Astrocyte (in vitro differentiated cells and primary cell): Measurements from ENCODE around the gene NXN. TPM values are rescaled to one million over a fixed set of nuclear protein-coding genes. Genes with fewer than 3 reads are reported as not detected.
A peak's percentile ranks its signal among the peaks of the same experiment; 100 is the strongest.

ENCODE experiments used
- DNase-seq: peaks from one replicate; pipeline ENCODE4 v3.0.0-alpha.2; 2010; ENCODE audit warnings: low read depth
- FAIRE-seq: peaks from 2 replicates; lab custom pipeline; 2011; peaks lifted over from hg19 to GRCh38; lab: Jason Lieb, UNC
- H2AFZ ChIP-seq: 2 replicates; pipeline ENCODE4 v1.6.0; 2012; ENCODE audit warnings: low read depth, low read length, inconsistent platforms
- H3K27ac ChIP-seq: 2 replicates; pipeline ENCODE4 v1.5.1; 2011; ENCODE audit warnings: low read depth, low read length, inconsistent platforms
- H3K27me3 ChIP-seq: 2 replicates; pipeline ENCODE4 v1.6.0; 2011; ENCODE audit warnings: low read length, inconsistent platforms; ENCODE audit not compliant: insufficient read depth
- H3K36me3 ChIP-seq: 2 replicates; pipeline ENCODE4 v1.5.1; 2011; ENCODE audit warnings: low read length, inconsistent platforms; ENCODE audit not compliant: insufficient read depth
- H3K4me1 ChIP-seq: 2 replicates; pipeline ENCODE4 v1.5.1; 2011; ENCODE audit warnings: low read length, inconsistent platforms; ENCODE audit not compliant: insufficient read depth
- H3K4me2 ChIP-seq: 2 replicates; pipeline ENCODE4 v1.6.0; 2012; ENCODE audit warnings: low read length, inconsistent platforms
- H3K4me3 ChIP-seq: 2 replicates; pipeline ENCODE4 v1.5.1; 2011; ENCODE audit warnings: low read depth, mild to moderate bottlenecking, low read length, inconsistent platforms; ENCODE audit not compliant: insufficient read depth
- H3K79me2 ChIP-seq: 2 replicates; pipeline ENCODE4 v1.6.0; 2012; ENCODE audit warnings: mild to moderate bottlenecking, low read length, inconsistent platforms; ENCODE audit not compliant: insufficient read depth
- H3K9ac ChIP-seq: 2 replicates; pipeline ENCODE4 v1.6.0; 2012; ENCODE audit warnings: mild to moderate bottlenecking, low read length, inconsistent platforms
- H3K9me3 ChIP-seq: 2 replicates; pipeline ENCODE4 v1.5.1; 2012; ENCODE audit warnings: low read depth, mild to moderate bottlenecking, low read length, inconsistent platforms; ENCODE audit not compliant: insufficient read depth
- H4K20me1 ChIP-seq: 2 replicates; pipeline ENCODE4 v1.6.0; 2012; ENCODE audit warnings: low read length, inconsistent platforms; ENCODE audit not compliant: insufficient read depth
- H3K27ac Mint-ChIP-seq: one replicate; pipeline ENCODE4 v1.8.0; 2021; ENCODE audit warnings: mild to moderate bottlenecking, mixed read lengths; ENCODE audit not compliant: unreplicated experiment
- H3K27me3 Mint-ChIP-seq: one replicate; pipeline ENCODE4 v1.8.0; 2021; ENCODE audit warnings: low read depth, mixed read lengths; ENCODE audit not compliant: unreplicated experiment
- H3K36me3 Mint-ChIP-seq: one replicate; pipeline ENCODE4 v1.8.0; 2021; ENCODE audit warnings: low read depth, mixed read lengths; ENCODE audit not compliant: unreplicated experiment
- H3K4me1 Mint-ChIP-seq: one replicate; pipeline ENCODE4 v1.8.0; 2021; ENCODE audit warnings: low read depth, mixed read lengths; ENCODE audit not compliant: unreplicated experiment
- H3K4me3 Mint-ChIP-seq: one replicate; pipeline ENCODE4 v1.8.0; 2021; ENCODE audit warnings: mild to moderate bottlenecking, moderate library complexity, mixed read lengths; ENCODE audit not compliant: unreplicated experiment
- H3K9me3 Mint-ChIP-seq: one replicate; pipeline ENCODE4 v1.8.0; 2021; ENCODE audit warnings: mild to moderate bottlenecking, mixed read lengths; ENCODE audit not compliant: unreplicated experiment
- EZH2 ChIP-seq: IDR thresholded peaks from 2 replicates; pipeline ENCODE4 v1.6.1; 2012; ENCODE audit warnings: mild to moderate bottlenecking, low read length, inconsistent platforms; ENCODE audit not compliant: insufficient read depth
- total RNA-seq: library from RNA; stranded (reverse); gene quantifications from 2 replicates; pipeline ENCODE4 v1.2.1, GENCODE V29; 2021
- TF ChIP-seq, protein P1 (sequence below): IDR thresholded peaks from 2 replicates; pipeline ENCODE4 v1.5.1; 2011; ENCODE audit warnings: low read depth, mild to moderate bottlenecking, inconsistent platforms, low read length, moderate library complexity; ENCODE audit not compliant: insufficient read depth

Gene NXN
- total RNA-seq, 1 donor from 2014 or later, result 104 TPM

DNA sequence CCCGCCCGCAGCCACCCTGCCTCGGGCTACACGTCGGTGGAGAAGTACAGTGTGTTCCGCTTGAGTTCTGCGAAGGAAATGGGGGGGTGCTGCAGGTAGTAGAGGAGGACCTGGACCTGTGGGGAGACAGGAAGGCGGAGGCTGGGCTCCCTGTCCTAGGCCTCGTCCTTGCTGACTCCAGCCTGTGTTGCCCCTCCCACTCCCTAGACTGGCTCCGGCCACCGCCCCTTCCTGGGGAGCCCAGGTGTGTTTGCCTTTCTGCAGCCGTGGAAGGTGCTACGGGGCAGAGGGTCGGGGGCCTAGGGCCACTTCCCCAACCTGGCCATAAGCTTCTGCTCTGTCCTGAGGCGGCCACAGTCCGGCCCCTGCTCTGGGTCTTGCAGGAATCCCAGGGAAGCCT, 26.5 kb upstream of the NXN start:
- H3K9ac ChIP-seq, result peak overlapping the region; percentile 24
- H2AFZ ChIP-seq, result no peak overlapping the region
- no peaks in the 10 kb centered on the region for H3K79me2 ChIP-seq
- DNase-seq, result no peak
- no peak overlapping the region for H3K4me3 ChIP-seq
- Mint-ChIP-seq H3K9me3 (no peaks in the 10 kb centered on the region), H3K4me1 (peaks cover 19% of the 10 kb centered on the region), H3K4me3 (no peak overlapping the region), H3K36me3 (peaks cover 21% of the 10 kb centered on the region), H3K27me3 (no peaks in the 10 kb centered on the region), H3K27ac (no peak overlapping the region)
- no peak overlapping the region for H3K27ac ChIP-seq
- no peaks in the 10 kb centered on the region for H3K9me3 ChIP-seq
- peak overlapping the region; percentile 57 for H3K4me2 ChIP-seq
- H3K27me3 ChIP-seq, result no peaks in the 10 kb centered on the region
- FAIRE-seq, result no peak
- H4K20me1 ChIP-seq, result peaks cover 62% of the 10 kb centered on the region
- H3K4me1 ChIP-seq, result peaks cover 42% of the 10 kb centered on the region
- peaks cover 9% of the 10 kb centered on the region for H3K36me3 ChIP-seq
- no peak for TF ChIP-seq EZH2
- TF ChIP-seq, protein P1, sequence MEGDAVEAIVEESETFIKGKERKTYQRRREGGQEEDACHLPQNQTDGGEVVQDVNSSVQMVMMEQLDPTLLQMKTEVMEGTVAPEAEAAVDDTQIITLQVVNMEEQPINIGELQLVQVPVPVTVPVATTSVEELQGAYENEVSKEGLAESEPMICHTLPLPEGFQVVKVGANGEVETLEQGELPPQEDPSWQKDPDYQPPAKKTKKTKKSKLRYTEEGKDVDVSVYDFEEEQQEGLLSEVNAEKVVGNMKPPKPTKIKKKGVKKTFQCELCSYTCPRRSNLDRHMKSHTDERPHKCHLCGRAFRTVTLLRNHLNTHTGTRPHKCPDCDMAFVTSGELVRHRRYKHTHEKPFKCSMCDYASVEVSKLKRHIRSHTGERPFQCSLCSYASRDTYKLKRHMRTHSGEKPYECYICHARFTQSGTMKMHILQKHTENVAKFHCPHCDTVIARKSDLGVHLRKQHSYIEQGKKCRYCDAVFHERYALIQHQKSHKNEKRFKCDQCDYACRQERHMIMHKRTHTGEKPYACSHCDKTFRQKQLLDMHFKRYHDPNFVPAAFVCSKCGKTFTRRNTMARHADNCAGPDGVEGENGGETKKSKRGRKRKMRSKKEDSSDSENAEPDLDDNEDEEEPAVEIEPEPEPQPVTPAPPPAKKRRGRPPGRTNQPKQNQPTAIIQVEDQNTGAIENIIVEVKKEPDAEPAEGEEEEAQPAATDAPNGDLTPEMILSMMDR, result no peak

DNA sequence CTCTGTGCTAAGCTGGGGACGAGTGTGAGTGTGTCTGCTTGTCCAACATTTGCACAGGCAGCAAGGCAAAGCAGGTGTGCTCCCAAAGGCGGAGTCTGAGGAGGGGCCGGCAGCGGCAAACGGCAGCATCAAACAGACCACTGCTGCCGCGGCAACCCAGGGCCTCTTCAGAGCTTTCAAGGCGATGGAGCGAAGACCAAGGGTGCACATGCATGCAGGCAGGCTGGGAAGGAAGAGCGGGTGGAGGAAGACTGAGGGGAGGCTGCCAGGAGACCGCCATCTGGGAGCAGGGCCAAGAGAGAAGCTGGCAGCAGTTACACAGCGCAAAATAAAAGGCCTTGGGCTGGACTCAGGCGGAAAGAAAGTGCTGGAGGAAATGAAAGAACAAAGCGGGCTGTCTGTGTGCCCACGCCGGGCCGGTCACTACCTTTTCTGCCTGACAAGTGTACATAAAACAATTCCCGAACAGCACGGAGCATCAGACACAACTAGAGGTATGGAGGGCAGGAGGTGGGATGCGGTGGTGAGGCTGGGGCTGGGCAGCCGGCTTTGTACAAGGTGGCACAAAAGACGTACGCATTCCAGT, 25.9 kb upstream of the NXN start:
- Histone ChIP-seq H3K9me3 (no peaks in the 10 kb centered on the region), H3K36me3 (peaks cover 13% of the 10 kb centered on the region), H3K27ac (no peak overlapping the region), H4K20me1 (peaks cover 68% of the 10 kb centered on the region), H3K27me3 (no peaks in the 10 kb centered on the region), H3K79me2 (no peaks in the 10 kb centered on the region), H3K9ac (peak overlapping the region; percentile 24), H3K4me1 (peaks cover 48% of the 10 kb centered on the region), H2AFZ (no peak overlapping the region), H3K4me2 (peak overlapping the region; percentile 57), H3K4me3 (no peak overlapping the region)
- DNase-seq (peak; percentile 73), FAIRE-seq (no peak)
- no peaks in the 10 kb centered on the region for H3K27me3 Mint-ChIP-seq
- H3K4me1 Mint-ChIP-seq, result peaks cover 25% of the 10 kb centered on the region
- peak overlapping the region; percentile 31 for H3K27ac Mint-ChIP-seq
- H3K4me3 Mint-ChIP-seq, result no peak overlapping the region
- no peak for TF ChIP-seq EZH2
- TF ChIP-seq, protein P1, result no peak
- no peaks in the 10 kb centered on the region for H3K9me3 Mint-ChIP-seq
- H3K36me3 Mint-ChIP-seq, result peaks cover 25% of the 10 kb centered on the region

DNA sequence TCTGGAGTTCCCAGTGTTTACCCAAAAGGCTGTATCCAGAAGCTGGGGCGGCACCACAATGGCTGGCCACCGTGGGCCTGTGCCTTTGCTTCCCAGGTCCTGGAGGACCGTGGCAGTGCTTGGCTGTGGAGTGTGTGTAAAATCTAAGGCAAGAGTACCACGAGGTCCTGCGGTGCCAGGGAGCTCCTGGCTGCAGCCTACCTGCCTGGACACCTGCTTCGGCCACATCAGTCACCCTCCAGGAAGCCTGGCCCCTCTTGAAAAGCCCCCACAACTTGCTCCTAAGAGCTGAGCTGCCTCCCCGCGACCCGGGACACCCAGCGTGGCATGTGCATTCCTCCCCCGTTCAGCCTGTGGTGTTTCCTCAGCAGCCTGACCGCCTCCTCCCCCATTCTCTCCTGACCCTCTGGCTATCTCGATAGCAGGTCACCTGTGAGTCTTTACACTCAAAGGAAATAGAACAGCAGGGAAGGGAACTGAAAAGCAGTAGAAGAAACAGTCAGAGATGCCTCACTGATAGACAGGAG, 25.3 kb upstream of the NXN start:
- Histone ChIP-seq H3K79me2 (no peaks in the 10 kb centered on the region), H3K36me3 (peaks cover 17% of the 10 kb centered on the region), H2AFZ (no peak overlapping the region), H3K4me1 (peaks cover 50% of the 10 kb centered on the region), H3K9ac (no peak overlapping the region), H3K4me2 (peak overlapping the region; percentile 57), H3K27ac (no peak overlapping the region), H3K27me3 (no peaks in the 10 kb centered on the region), H3K9me3 (no peaks in the 10 kb centered on the region), H4K20me1 (peaks cover 71% of the 10 kb centered on the region), H3K4me3 (no peak overlapping the region)
- Mint-ChIP-seq H3K36me3 (peaks cover 29% of the 10 kb centered on the region), H3K27me3 (no peaks in the 10 kb centered on the region), H3K4me3 (no peak overlapping the region), H3K9me3 (no peaks in the 10 kb centered on the region), H3K27ac (no peak overlapping the region), H3K4me1 (peaks cover 26% of the 10 kb centered on the region)
- FAIRE-seq (no peak), DNase-seq (no peak)
- TF ChIP-seq, protein P1, result no peak
- TF ChIP-seq EZH2, result no peak
